ENCODE data around the gene COL6A2.

- TF ChIP-seq CTCF (IDR thresholded peaks at IDR 0.05) (no peak), POLR2A (IDR thresholded peaks at IDR 0.05) (no peak)
Measured at GRCh38 chr21:46115441-46116188, 17.7 kb downstream of the COL6A2 start.

Measured in uterus (tissue), 2 donors.